HCT116 (cell line): ENCODE data around the gene TEX264.

Experiments used
- ELF1 ChIP-seq: IDR thresholded peaks from 2 replicates; pipeline ENCODE4 v1.6.1; 2012; ENCODE audit warnings: low read depth, borderline replicate concordance
- EZH2 ChIP-seq: fragments of 200-600 bp; sonication (generic); IDR thresholded peaks from 2 replicates; pipeline ENCODE4 v1.6.1; 2017; ENCODE audit warnings: antibody characterized with exemption, mixed run types
- POLR2AphosphoS5 ChIP-seq: IDR thresholded peaks from 2 replicates; pipeline ENCODE4 v1.6.1; 2011; ENCODE audit warnings: mild to moderate bottlenecking, low read depth, low read length, moderate library complexity
- ZFX ChIP-seq: fragments of 450-650 bp; IDR thresholded peaks from 2 replicates; pipeline ENCODE4 v1.6.1; 2017
- ZNF274 ChIP-seq: fragments of 200-500 bp; sonication (Bioruptor generic); IDR thresholded peaks from 2 replicates; pipeline ENCODE4 v1.6.1; 2014; ENCODE audit warnings: mild to moderate bottlenecking, low read depth, low read length, inconsistent platforms
- TF ChIP-seq, protein P1 (sequence below), 3 experiments: fragments of 200-600 bp in 1 of 3; sonication (generic) in 1 of 3; IDR thresholded peaks in 2 of 3; conservative IDR thresholded peaks in 1 of 3; 2 replicates each; pipeline ENCODE4 v1.5.1; 2012 to 2017; ENCODE audit warnings: low read depth in 2 of 3, low read length in 2 of 3, antibody characterized with exemption in 1 of 3, borderline replicate concordance in 1 of 3, control low read depth in 1 of 3, mild to moderate bottlenecking in 1 of 3, mixed read lengths in 1 of 3, mixed run types in 1 of 3, moderate library complexity in 1 of 3; ENCODE audit not compliant: insufficient read depth in 1 of 3
- TF ChIP-seq, protein P2 (sequence below): IDR thresholded peaks from 2 replicates; pipeline ENCODE4 v1.6.1; 2012

DNA sequence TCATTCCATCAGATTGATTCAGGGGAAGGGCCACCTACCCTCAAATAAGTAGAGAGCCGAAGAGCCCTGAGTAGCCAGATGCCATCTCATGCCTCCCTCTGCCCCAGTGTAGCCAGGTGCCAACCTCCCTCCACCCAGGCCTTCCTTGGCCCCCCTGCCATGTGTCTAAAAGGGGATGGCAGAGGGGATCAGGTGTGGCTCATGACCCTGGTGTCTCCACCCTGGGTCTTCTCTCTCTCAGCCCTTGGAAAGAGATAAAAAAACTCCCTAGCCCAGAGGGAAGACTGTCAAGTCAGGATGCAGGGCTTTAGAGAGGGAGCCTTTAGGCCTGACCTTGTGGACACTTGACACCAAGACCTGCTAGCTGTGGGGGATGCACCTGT, 41.0 kb downstream of the TEX264 start:
- TF ChIP-seq, protein P1, sequence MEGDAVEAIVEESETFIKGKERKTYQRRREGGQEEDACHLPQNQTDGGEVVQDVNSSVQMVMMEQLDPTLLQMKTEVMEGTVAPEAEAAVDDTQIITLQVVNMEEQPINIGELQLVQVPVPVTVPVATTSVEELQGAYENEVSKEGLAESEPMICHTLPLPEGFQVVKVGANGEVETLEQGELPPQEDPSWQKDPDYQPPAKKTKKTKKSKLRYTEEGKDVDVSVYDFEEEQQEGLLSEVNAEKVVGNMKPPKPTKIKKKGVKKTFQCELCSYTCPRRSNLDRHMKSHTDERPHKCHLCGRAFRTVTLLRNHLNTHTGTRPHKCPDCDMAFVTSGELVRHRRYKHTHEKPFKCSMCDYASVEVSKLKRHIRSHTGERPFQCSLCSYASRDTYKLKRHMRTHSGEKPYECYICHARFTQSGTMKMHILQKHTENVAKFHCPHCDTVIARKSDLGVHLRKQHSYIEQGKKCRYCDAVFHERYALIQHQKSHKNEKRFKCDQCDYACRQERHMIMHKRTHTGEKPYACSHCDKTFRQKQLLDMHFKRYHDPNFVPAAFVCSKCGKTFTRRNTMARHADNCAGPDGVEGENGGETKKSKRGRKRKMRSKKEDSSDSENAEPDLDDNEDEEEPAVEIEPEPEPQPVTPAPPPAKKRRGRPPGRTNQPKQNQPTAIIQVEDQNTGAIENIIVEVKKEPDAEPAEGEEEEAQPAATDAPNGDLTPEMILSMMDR (IDR thresholded peaks at IDR 0.05 in 2 of 3, conservative IDR thresholded peaks at IDR 0.05 in 1 of 3; ENCODE audit: borderline replicate concordance in 1 of 3, insufficient read depth in 1 of 3, low read depth in 2 of 3, low read length in 2 of 3), result no peak
- TF ChIP-seq EZH2 (no peak), ELF1 (no peak), POLR2AphosphoS5 (no peak), ZNF274 (no peak), ZFX (no peak)
- TF ChIP-seq, protein P2, sequence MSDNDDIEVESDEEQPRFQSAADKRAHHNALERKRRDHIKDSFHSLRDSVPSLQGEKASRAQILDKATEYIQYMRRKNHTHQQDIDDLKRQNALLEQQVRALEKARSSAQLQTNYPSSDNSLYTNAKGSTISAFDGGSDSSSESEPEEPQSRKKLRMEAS, result no peak
